ENCODE results near the gene COPA. TPM values are rescaled to one million over a fixed set of nuclear protein-coding genes. Genes with fewer than 3 reads are reported as not detected.

Gene COPA
- total RNA-seq, 1 donor from 2014 or later = 178 TPM

- H3K4me1 Mint-ChIP-seq (ENCODE audit: unreplicated experiment) = peaks cover 20% of the 10 kb centered on the region
- no peak for TF ChIP-seq CTCF (IDR thresholded peaks at IDR 0.05; ENCODE audit: unreplicated experiment)
- no peaks in the 10 kb centered on the region for H3K36me3 Mint-ChIP-seq (ENCODE audit: low read depth, unreplicated experiment)
- no peak overlapping the region for H3K4me3 Mint-ChIP-seq (ENCODE audit: unreplicated experiment)
- no peak for DNase-seq (ENCODE audit: low spot score)
- H3K27ac Mint-ChIP-seq (ENCODE audit: unreplicated experiment) = no peak overlapping the region
- peaks cover 8% of the 10 kb centered on the region for H3K27me3 Mint-ChIP-seq (ENCODE audit: unreplicated experiment)
- no peaks in the 10 kb centered on the region for H3K9me3 Mint-ChIP-seq (ENCODE audit: unreplicated experiment)
These were observed 32.9 kb upstream of the COPA start for GRCh38 chr1:160375788-160376524.

GRCh38 chr1:160374306-160375110 is 31.5 kb upstream of the COPA start:
- Mint-ChIP-seq H3K27me3 (ENCODE audit: unreplicated experiment) (peaks cover 7% of the 10 kb centered on the region), H3K4me1 (ENCODE audit: unreplicated experiment) (peaks cover 20% of the 10 kb centered on the region), H3K4me3 (ENCODE audit: unreplicated experiment) (no peak overlapping the region), H3K9me3 (ENCODE audit: unreplicated experiment) (no peaks in the 10 kb centered on the region), H3K27ac (ENCODE audit: unreplicated experiment) (no peak overlapping the region), H3K36me3 (ENCODE audit: low read depth, unreplicated experiment) (no peaks in the 10 kb centered on the region)
- no peak for DNase-seq (ENCODE audit: low spot score)
- no peak for TF ChIP-seq CTCF (IDR thresholded peaks at IDR 0.05; ENCODE audit: unreplicated experiment)

GRCh38 chr1:160373696-160374095 is 30.6 kb upstream of the COPA start:
- H3K4me3 Mint-ChIP-seq (ENCODE audit: unreplicated experiment) = no peak overlapping the region
- no peaks in the 10 kb centered on the region for H3K9me3 Mint-ChIP-seq (ENCODE audit: unreplicated experiment)
- peaks cover 19% of the 10 kb centered on the region for H3K4me1 Mint-ChIP-seq (ENCODE audit: unreplicated experiment)
- no peak for TF ChIP-seq CTCF (IDR thresholded peaks at IDR 0.05; ENCODE audit: unreplicated experiment)
- peaks cover 7% of the 10 kb centered on the region for H3K27me3 Mint-ChIP-seq (ENCODE audit: unreplicated experiment)
- no peak for DNase-seq (ENCODE audit: low spot score)
- H3K27ac Mint-ChIP-seq (ENCODE audit: unreplicated experiment) = no peak overlapping the region
- no peaks in the 10 kb centered on the region for H3K36me3 Mint-ChIP-seq (ENCODE audit: low read depth, unreplicated experiment)

- no peak overlapping the region for H3K27ac Mint-ChIP-seq (ENCODE audit: unreplicated experiment)
- no peaks in the 10 kb centered on the region for H3K9me3 Mint-ChIP-seq (ENCODE audit: unreplicated experiment)
- H3K27me3 Mint-ChIP-seq (ENCODE audit: unreplicated experiment) = peaks cover 10% of the 10 kb centered on the region
- TF ChIP-seq CTCF (IDR thresholded peaks at IDR 0.05; ENCODE audit: unreplicated experiment) = no peak
- peaks cover 15% of the 10 kb centered on the region for H3K4me1 Mint-ChIP-seq (ENCODE audit: unreplicated experiment)
- H3K4me3 Mint-ChIP-seq (ENCODE audit: unreplicated experiment) = no peak overlapping the region
- peaks cover 5% of the 10 kb centered on the region for H3K36me3 Mint-ChIP-seq (ENCODE audit: low read depth, unreplicated experiment)
- no peak for DNase-seq (ENCODE audit: low spot score)
These were observed 28.7 kb upstream of the COPA start for GRCh38 chr1:160371756-160372155.

- Mint-ChIP-seq H3K4me3 (ENCODE audit: unreplicated experiment) (no peak overlapping the region), H3K27ac (ENCODE audit: unreplicated experiment) (no peak overlapping the region), H3K9me3 (ENCODE audit: unreplicated experiment) (no peaks in the 10 kb centered on the region), H3K36me3 (ENCODE audit: low read depth, unreplicated experiment) (peaks cover 5% of the 10 kb centered on the region), H3K27me3 (ENCODE audit: unreplicated experiment) (peaks cover 10% of the 10 kb centered on the region), H3K4me1 (ENCODE audit: unreplicated experiment) (peaks cover 10% of the 10 kb centered on the region)
- no peak for TF ChIP-seq CTCF (IDR thresholded peaks at IDR 0.05; ENCODE audit: unreplicated experiment)
- no peak for DNase-seq (ENCODE audit: low spot score)
These were observed 28.2 kb upstream of the COPA start for GRCh38 chr1:160371346-160371631.

Measured in endothelial cell (in vitro differentiated cells).